GM23338 (cell line): Measurements from ENCODE around the gene SHOX. TPM values are rescaled to one million over a fixed set of nuclear protein-coding genes. Genes with fewer than 3 reads are reported as not detected.
"Not testable (repeated sequence)": the region's sequence is repeated elsewhere in the genome, so short reads cannot be mapped to it uniquely, and the experiment has no call there.

ENCODE experiments used
- ATAC-seq: fragments of 200-7000 bp; cut with Tn5 transposase; 3 replicates; pipeline ENCODE4 v1.9.1; 2020
- DNase-seq: peaks from one replicate; pipeline ENCODE4 v3.0.0-alpha.2; 2015; ENCODE audit warnings: low spot score
- H2AFZ ChIP-seq: fragments of 200-600 bp; sonication (generic); 2 replicates; pipeline ENCODE4 v1.8.0; 2016; ENCODE audit warnings: antibody characterized with exemption, mild to moderate bottlenecking, moderate library complexity
- H3F3A ChIP-seq: fragments of 200-600 bp; sonication (generic); replicated peaks from 2 replicates; pipeline ENCODE4 v1.8.0; 2017; ENCODE audit warnings: antibody characterized with exemption, mixed run types, low read depth
- H3K27ac ChIP-seq: fragments of 200-600 bp; sonication (generic); 2 replicates; pipeline ENCODE4 v1.6.1; 2016; ENCODE audit warnings: low read depth
- H3K27me3 ChIP-seq: fragments of 200-600 bp; sonication (generic); 2 replicates; pipeline ENCODE4 v1.8.0; 2016; ENCODE audit warnings: mild to moderate bottlenecking, mixed run types, moderate library complexity; ENCODE audit not compliant: insufficient read depth
- H3K36me3 ChIP-seq: fragments of 200-600 bp; sonication (generic); 2 replicates; pipeline ENCODE4 v1.8.0; 2016; ENCODE audit warnings: mild to moderate bottlenecking; ENCODE audit not compliant: insufficient read depth
- H3K4me1 ChIP-seq: fragments of 200-600 bp; sonication (generic); 2 replicates; pipeline ENCODE4 v1.8.0; 2016; ENCODE audit warnings: mild to moderate bottlenecking, moderate library complexity; ENCODE audit not compliant: insufficient read depth
- H3K4me2 ChIP-seq: fragments of 200-600 bp; sonication (generic); 2 replicates; pipeline ENCODE4 v1.7.1; 2017; ENCODE audit warnings: mixed run types
- H3K4me3 ChIP-seq: fragments of 200-600 bp; sonication (generic); 2 replicates; pipeline ENCODE4 v1.6.1; 2016; ENCODE audit warnings: mixed run types
- H3K79me2 ChIP-seq: fragments of 200-600 bp; sonication (generic); replicated peaks from 2 replicates; pipeline ENCODE4 v1.8.0; 2017; ENCODE audit warnings: mild to moderate bottlenecking; ENCODE audit not compliant: insufficient read depth
- H3K9me2 ChIP-seq: fragments of 200-600 bp; sonication (generic); 2 replicates; pipeline ENCODE4 v1.8.0; 2017; ENCODE audit not compliant: insufficient read depth
- H4K20me1 ChIP-seq: fragments of 200-600 bp; sonication (generic); replicated peaks from 2 replicates; pipeline ENCODE4 v1.8.0; 2017; ENCODE audit warnings: mild to moderate bottlenecking; ENCODE audit not compliant: insufficient read depth
- H3K27ac Mint-ChIP-seq: 2 replicates; pipeline ENCODE4 v1.8.0; 2020; ENCODE audit warnings: inconsistent platforms, mild to moderate bottlenecking, moderate library complexity, mixed read lengths
- H3K27me3 Mint-ChIP-seq: 3 replicates; pipeline ENCODE4 v1.8.0; 2022; ENCODE audit warnings: low read depth, mild to moderate bottlenecking, moderate library complexity, mixed read lengths, inconsistent platforms; ENCODE audit not compliant: insufficient read depth, poor library complexity
- H3K36me3 Mint-ChIP-seq: 3 replicates; pipeline ENCODE4 v1.8.0; 2021; ENCODE audit warnings: low read depth, mild to moderate bottlenecking, inconsistent platforms, moderate library complexity, mixed read lengths
- H3K4me1 Mint-ChIP-seq: 3 replicates; pipeline ENCODE4 v1.8.0; 2020; ENCODE audit warnings: mild to moderate bottlenecking, inconsistent platforms, mixed read lengths
- H3K4me3 Mint-ChIP-seq: 3 replicates; pipeline ENCODE4 v1.8.0; 2021; ENCODE audit warnings: moderate library complexity, mild to moderate bottlenecking, inconsistent platforms, mixed read lengths
- H3K9me3 Mint-ChIP-seq: 3 replicates; pipeline ENCODE4 v1.8.0; 2020; ENCODE audit warnings: moderate library complexity, mild to moderate bottlenecking, inconsistent platforms, mixed read lengths
- CREB1 ChIP-seq: fragments of 250-450 bp; sonication (Bioruptor Pico); IDR thresholded peaks from 2 replicates; pipeline ENCODE4 v1.5.0; 2020; ENCODE audit warnings: low read depth, mild to moderate bottlenecking, moderate library complexity
- CTCF ChIP-seq, 2 experiments: fragments of 200-600 bp in 1 of 2; sonication (generic) in 1 of 2; conservative IDR thresholded peaks; 2 replicates each; pipeline versions ENCODE4 v1.5.1 to v1.6.1; 2016 to 2017; ENCODE audit warnings: antibody characterized with exemption in 2 of 2, low read depth in 2 of 2, mild to moderate bottlenecking in 2 of 2, moderate library complexity in 1 of 2
- ETS1 ChIP-seq: IDR thresholded peaks from 2 replicates; pipeline ENCODE4 v1.6.1; 2016; ENCODE audit warnings: antibody characterized with exemption
- EZH2 ChIP-seq: fragments of 200-600 bp; sonication (generic); IDR thresholded peaks from one replicate; pipeline ENCODE4 v1.8.0; 2017; ENCODE audit warnings: antibody characterized with exemption, mild to moderate bottlenecking, low read depth; ENCODE audit not compliant: unreplicated experiment
- EZH2phosphoT487 ChIP-seq: fragments of 200-600 bp; sonication (generic); IDR thresholded peaks from one replicate; pipeline ENCODE4 v1.8.1; 2018; ENCODE audit warnings: antibody characterized with exemption; ENCODE audit not compliant: unreplicated experiment
- JUNB ChIP-seq: IDR thresholded peaks from one replicate; pipeline ENCODE4 v1.6.1; 2016; ENCODE audit warnings: antibody characterized with exemption; ENCODE audit not compliant: unreplicated experiment
- NANOG ChIP-seq: IDR thresholded peaks from 2 replicates; pipeline ENCODE4 v1.6.1; 2016; ENCODE audit warnings: antibody characterized with exemption, borderline replicate concordance
- POLR2AphosphoS5 ChIP-seq: IDR thresholded peaks from 2 replicates; pipeline ENCODE4 v1.6.1; 2016; ENCODE audit warnings: antibody characterized with exemption, low read depth
- REST ChIP-seq: IDR thresholded peaks from one replicate; pipeline ENCODE4 v1.6.1; 2018; ENCODE audit warnings: antibody characterized with exemption; ENCODE audit not compliant: unreplicated experiment
- ZNF114 ChIP-seq: fragments of 250-450 bp; sonication (Bioruptor Pico); IDR thresholded peaks from 2 replicates; pipeline ENCODE4 v1.5.0; 2020; ENCODE audit warnings: mild to moderate bottlenecking, moderate library complexity
- ZNF331 ChIP-seq: fragments of 250-450 bp; sonication (Bioruptor Pico); IDR thresholded peaks from 2 replicates; pipeline ENCODE4 v1.5.0; 2020; ENCODE audit warnings: low read depth, mild to moderate bottlenecking, moderate library complexity
- ZNF462 ChIP-seq: fragments of 250-450 bp; sonication (Bioruptor Pico); IDR thresholded peaks from 2 replicates; pipeline ENCODE4 v1.5.0; 2020; ENCODE audit warnings: mild to moderate bottlenecking, moderate library complexity
- polyA plus RNA-seq: library from polyadenylated mRNA; unstranded; fragments of >200 nt; fragmentation: Nextera tagmentation; extraction: Ambion mirVana; gene quantifications from 2 replicates; pipeline ENCODE4 v1.2.1, GENCODE V29; 2016
- total RNA-seq: library from RNA; depleted of rRNA; stranded (reverse); fragments of >200 nt; shearing (Covaris generic); gene quantifications from 2 replicates; pipeline ENCODE4 v1.2.3, GENCODE V29; 2014

SHOX gene
- total and polyA plus RNA-seq, 2 experiments from 2014 or later = not detected

GRCh38 chrX:650811-651210, 20.2 kb downstream of the SHOX start (continued):
- TF ChIP-seq ZNF462 (CRISPR knock-in tag) (no peak), JUNB (no peak), NANOG (no peak), ZNF331 (no peak), EZH2 (no peak), ETS1 (no peak), CTCF (conservative IDR thresholded peaks at IDR 0.05; ENCODE audit: low read depth in 2 of 2) (no peak), CREB1 (no peak), EZH2phosphoT487 (no peak), REST (no peak), POLR2AphosphoS5 (no peak), ZNF114 (CRISPR knock-in tag) (no peak)

- not testable (repeated sequence) for ATAC-seq, H3K27ac Mint-ChIP-seq, H3K9me2 ChIP-seq, H3K4me1 Mint-ChIP-seq, DNase-seq, H3K4me2 ChIP-seq, H3K36me3 ChIP-seq, H3K4me3 Mint-ChIP-seq, H3F3A ChIP-seq, H3K4me3 ChIP-seq, H3K4me1 ChIP-seq, H3K79me2 ChIP-seq, H3K27ac ChIP-seq, H2AFZ ChIP-seq, H4K20me1 ChIP-seq, H3K27me3 ChIP-seq
- Mint-ChIP-seq H3K27me3 (peaks cover 15% of the 10 kb centered on the region), H3K36me3 (peaks cover 33% of the 10 kb centered on the region), H3K9me3 (peaks cover 77% of the 10 kb centered on the region)
Observed at GRCh38 chrX:651922-652321, 21.3 kb downstream of the SHOX start.
